H1 (cell line): Measurements from ENCODE around the gene KRTAP4-7. TPM values are rescaled to one million over a fixed set of nuclear protein-coding genes. Genes with fewer than 3 reads are reported as not detected.
"Not testable (repeated sequence)": the region's sequence is repeated elsewhere in the genome, so short reads cannot be mapped to it uniquely, and the experiment has no call there.

Experiments used
- CTCF ChIA-PET: fragments of 300-600 bp; sonication (Branson Sonifier 250); formaldehyde crosslinking; loops from one replicate; lab custom pipeline; 2021; ENCODE audit not compliant: partially characterized antibody; lab: Charles Lee
- POLR2A ChIA-PET: fragments of 300-600 bp; sonication (Branson Sonifier 250); formaldehyde crosslinking; loops from one replicate; lab custom pipeline; 2021; ENCODE audit warnings: inconsistent platforms; ENCODE audit not compliant: partially characterized antibody; lab: Charles Lee
- DNase-seq, 2 experiments: peaks; one replicate each; pipeline versions ENCODE4 v3.0.0 to v3.0.0-alpha.2; 2010 to 2022; ENCODE audit warnings: low spot score in 2 of 2, low read depth in 1 of 2, mixed read lengths in 1 of 2
- FAIRE-seq: peaks from 2 replicates; lab custom pipeline; 2011; peaks lifted over from hg19 to GRCh38; lab: Jason Lieb, UNC
- H2AFZ ChIP-seq: 2 replicates; pipeline ENCODE4 v1.8.1; 2012; ENCODE audit warnings: low read length, inconsistent platforms
- H2AK5ac ChIP-seq: 2 replicates; pipeline ENCODE4 v1.6.1; 2013; ENCODE audit warnings: low read depth, low read length
- H2BK120ac ChIP-seq: replicated peaks from 2 replicates; pipeline ENCODE3; 2013; ENCODE audit warnings: low read depth, low read length, inconsistent platforms
- H2BK12ac ChIP-seq: 2 replicates; pipeline ENCODE4 v1.6.1; 2013; ENCODE audit warnings: low read depth, low read length
- H2BK15ac ChIP-seq: 2 replicates; pipeline ENCODE4 v1.6.1; 2013; ENCODE audit warnings: low read length
- H2BK20ac ChIP-seq: 2 replicates; pipeline ENCODE4 v1.6.1; 2013; ENCODE audit warnings: low read length
- H2BK5ac ChIP-seq: 2 replicates; pipeline ENCODE4 v1.6.1; 2013; ENCODE audit warnings: low read depth, low read length
- H3K14ac ChIP-seq: 2 replicates; pipeline ENCODE4 v1.6.1; 2013; ENCODE audit warnings: inconsistent platforms; ENCODE audit not compliant: insufficient read length
- H3K18ac ChIP-seq: 2 replicates; pipeline ENCODE4 v1.6.1; 2013; ENCODE audit warnings: low read length; ENCODE audit errors: extremely low read depth
- H3K23ac ChIP-seq: 2 replicates; pipeline ENCODE4 v1.6.1; 2013; ENCODE audit warnings: inconsistent platforms; ENCODE audit not compliant: insufficient read length
- H3K23me2 ChIP-seq: 2 replicates; pipeline ENCODE4 v1.6.1; 2013; ENCODE audit warnings: low read depth, low read length
- H3K27ac ChIP-seq: 2 replicates; pipeline ENCODE4 v1.6.1; 2011; ENCODE audit warnings: low read depth, low read length, inconsistent platforms
- H3K27me3 ChIP-seq, 4 experiments: replicated peaks in 1 of 4; 1 replicate in 1 of 4; 2 replicates in 3 of 4; pipeline versions ENCODE4 v1.6.1 to v1.8.1; 2011 to 2013; ENCODE audit warnings: low read length in 3 of 4, mild to moderate bottlenecking in 3 of 4, inconsistent platforms in 2 of 4, mixed read lengths in 2 of 4, moderate library complexity in 1 of 4; ENCODE audit not compliant: control insufficient read depth in 3 of 4, insufficient read depth in 3 of 4; ENCODE audit errors: extremely low read depth in 1 of 4
- H3K36me3 ChIP-seq, 4 experiments: 2 replicates each; pipeline versions ENCODE4 v1.6.1 to v1.8.1; 2011 to 2013; ENCODE audit warnings: mild to moderate bottlenecking in 4 of 4, low read length in 3 of 4, moderate library complexity in 2 of 4, control low read depth in 1 of 4, inconsistent platforms in 1 of 4; ENCODE audit not compliant: insufficient read depth in 4 of 4, control insufficient read depth in 2 of 4
- H3K4ac ChIP-seq: replicated peaks from 2 replicates; pipeline ENCODE3; 2013; ENCODE audit warnings: low read length, low read depth, mixed read lengths, inconsistent platforms; ENCODE audit not compliant: insufficient read length
- H3K4me1 ChIP-seq, 4 experiments: replicated peaks in 1 of 4; 1 replicate in 1 of 4; 2 replicates in 3 of 4; pipeline versions ENCODE4 v1.6.1 to v1.8.1; 2011 to 2013; ENCODE audit warnings: low read length in 3 of 4, inconsistent platforms in 2 of 4, mixed read lengths in 1 of 4; ENCODE audit not compliant: insufficient read depth in 4 of 4, control insufficient read depth in 3 of 4
- H3K4me2 ChIP-seq, 2 experiments: 2 replicates each; pipeline versions ENCODE4 v1.6.1 to v1.8.1; 2011 to 2013; ENCODE audit warnings: low read depth in 2 of 2, low read length in 2 of 2, control low read depth in 1 of 2, inconsistent platforms in 1 of 2, mild to moderate bottlenecking in 1 of 2; ENCODE audit not compliant: insufficient read depth in 1 of 2
- H3K4me3 ChIP-seq, 4 experiments: fragments of 200-600, 300-600 bp in 1 of 4; sonication (generic), shearing (Covaris generic), sonication (Bioruptor Twin) in 1 of 4; 2 replicates each; pipeline versions ENCODE4 v1.5.1 to v1.8.1; 2011 to 2016; ENCODE audit warnings: low read length in 4 of 4, low read depth in 3 of 4, control low read depth in 2 of 4, inconsistent platforms in 2 of 4, mild to moderate bottlenecking in 2 of 4, mixed read lengths in 1 of 4, moderate library complexity in 1 of 4; ENCODE audit not compliant: insufficient read depth in 2 of 4; ENCODE audit errors: extremely low read depth in 1 of 4
- H3K56ac ChIP-seq: replicated peaks from 2 replicates; pipeline ENCODE3; 2013; ENCODE audit warnings: low read depth, mild to moderate bottlenecking, mixed read lengths, low read length, inconsistent platforms; ENCODE audit not compliant: insufficient read length
- H3K79me1 ChIP-seq: 2 replicates; pipeline ENCODE4 v1.6.1; 2013; ENCODE audit warnings: low read depth, low read length, control low read depth
- H3K79me2 ChIP-seq, 2 experiments: 2 replicates each; pipeline versions ENCODE4 v1.6.1 to v1.8.1; 2012 to 2013; ENCODE audit warnings: low read length in 2 of 2, mild to moderate bottlenecking in 2 of 2, inconsistent platforms in 1 of 2; ENCODE audit not compliant: insufficient read depth in 2 of 2, control insufficient read depth in 1 of 2
- H3K9ac ChIP-seq, 4 experiments: replicated peaks in 1 of 4; 1 replicate in 1 of 4; 2 replicates in 3 of 4; pipeline versions ENCODE4 v1.6.1 to v1.8.1; 2011 to 2013; ENCODE audit warnings: low read depth in 3 of 4, low read length in 3 of 4, control low read depth in 2 of 4, mild to moderate bottlenecking in 2 of 4, moderate library complexity in 2 of 4, inconsistent platforms in 1 of 4; ENCODE audit errors: extremely low read depth in 1 of 4
- H3K9me3 ChIP-seq, 2 experiments: 2 replicates each; pipeline versions ENCODE4 v1.6.1 to v1.8.1; 2012 to 2013; ENCODE audit warnings: mild to moderate bottlenecking in 2 of 2, moderate library complexity in 2 of 2, control low read depth in 1 of 2, inconsistent platforms in 1 of 2, low read depth in 1 of 2, low read length in 1 of 2, mixed read lengths in 1 of 2; ENCODE audit not compliant: insufficient read depth in 2 of 2
- H4K20me1 ChIP-seq, 2 experiments: replicated peaks in 1 of 2; 2 replicates each; pipeline versions ENCODE3 to v1.8.1; 2011 to 2013; ENCODE audit warnings: inconsistent platforms in 2 of 2, low read length in 2 of 2, mild to moderate bottlenecking in 1 of 2; ENCODE audit not compliant: insufficient read depth in 2 of 2, control insufficient read depth in 1 of 2
- H4K5ac ChIP-seq: 2 replicates; pipeline ENCODE4 v1.6.1; 2013; ENCODE audit warnings: low read length, low read depth, mixed read lengths, inconsistent platforms; ENCODE audit not compliant: insufficient read length
- H4K8ac ChIP-seq: 2 replicates; pipeline ENCODE4 v1.8.0; 2013; ENCODE audit warnings: mild to moderate bottlenecking, moderate library complexity, low read length, inconsistent platforms; ENCODE audit not compliant: insufficient read depth; ENCODE audit errors: extremely low read depth
- H4K91ac ChIP-seq: replicated peaks from 2 replicates; pipeline ENCODE3; 2013; ENCODE audit warnings: low read length, mixed read lengths, inconsistent platforms; ENCODE audit not compliant: insufficient read length
- HDAC2 ChIP-seq, 2 experiments: fragments of 300-600 bp in 1 of 2; sonication (generic) in 1 of 2; IDR thresholded peaks; 2 replicates each; pipeline ENCODE4 v1.6.1; 2011 to 2012; ENCODE audit warnings: low read depth in 2 of 2, low read length in 2 of 2, mild to moderate bottlenecking in 2 of 2, moderate library complexity in 2 of 2, borderline replicate concordance in 1 of 2, inconsistent platforms in 1 of 2
- WGBS, 2 experiments: shearing (Covaris generic) in 1 of 2; methylation state at CpG; one replicate each; pipeline versions ENCODE4 v1.1.6 to v1.1.7; 2013 to 2015; ENCODE audit warnings: low lambda C conversion rate in 2 of 2, mixed read lengths in 2 of 2, inconsistent platforms in 1 of 2, low coverage in 1 of 2, missing lambda C conversion rate in 1 of 2; ENCODE audit not compliant: insufficient replicate concordance in 2 of 2, insufficient coverage in 1 of 2, insufficient read length in 1 of 2; ENCODE audit errors: extremely low coverage in 1 of 2, missing lambda C conversion rate in 1 of 2; 5-methylcytosine and 5-hydroxymethylcytosine counted together
- polyA plus RNA-seq, 7 experiments: library from polyadenylated mRNA; depleted of rRNA in 3 of 7; stranded (reverse) in 5 of 7; unstranded in 2 of 7; fragments of >200 nt in 5 of 7; fragments of 200-250 nt in 2 of 7; gene quantifications; 1 replicate in 5 of 7; 2 replicates in 1 of 7; 4 replicates in 1 of 7; pipeline versions ENCODE4 v1.2.1 to v1.2.3, GENCODE V29; 2011 to 2013; ENCODE audit warnings: missing spikeins in 2 of 7, mixed read lengths in 2 of 7
- total RNA-seq: library from RNA; stranded (reverse); fragmentation: NEBNext Ultra II Directional; extraction: Animal tissue kit (Norgen Biotek cat#: 25700); gene quantifications from 2 replicates; pipeline ENCODE4 v1.2.1, GENCODE V29; 2021

The KRTAP4-7 gene
- total and polyA plus RNA-seq, 2 of the 8 experiments (the other 6 are each of a cell fraction or from before 2014, with no cell fraction given), result not detected

DNA sequence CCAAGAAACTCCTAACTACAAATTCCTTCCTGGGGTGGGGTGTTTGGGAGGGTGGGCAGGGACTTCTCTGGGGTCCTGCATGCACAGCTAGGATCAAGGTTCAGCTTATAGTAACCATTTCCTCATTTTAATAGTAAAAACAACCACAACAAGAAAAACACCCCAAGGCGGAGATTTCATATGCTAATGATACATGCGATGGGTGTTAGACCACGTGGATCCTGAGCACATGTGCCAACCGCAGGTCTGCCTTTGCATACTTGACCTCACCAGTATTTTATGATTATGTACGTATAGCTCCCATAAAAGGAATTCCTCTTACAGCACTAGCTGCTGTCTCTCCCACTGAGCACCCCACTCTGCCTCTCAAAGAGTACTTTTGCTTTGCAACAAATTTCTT is 32.3 kb downstream of the KRTAP4-7 start (continued):
- TF ChIP-seq HDAC2 (IDR thresholded peaks at IDR 0.05; ENCODE audit: borderline replicate concordance in 1 of 2, low read depth in 2 of 2, low read length in 2 of 2), result no peak

DNA sequence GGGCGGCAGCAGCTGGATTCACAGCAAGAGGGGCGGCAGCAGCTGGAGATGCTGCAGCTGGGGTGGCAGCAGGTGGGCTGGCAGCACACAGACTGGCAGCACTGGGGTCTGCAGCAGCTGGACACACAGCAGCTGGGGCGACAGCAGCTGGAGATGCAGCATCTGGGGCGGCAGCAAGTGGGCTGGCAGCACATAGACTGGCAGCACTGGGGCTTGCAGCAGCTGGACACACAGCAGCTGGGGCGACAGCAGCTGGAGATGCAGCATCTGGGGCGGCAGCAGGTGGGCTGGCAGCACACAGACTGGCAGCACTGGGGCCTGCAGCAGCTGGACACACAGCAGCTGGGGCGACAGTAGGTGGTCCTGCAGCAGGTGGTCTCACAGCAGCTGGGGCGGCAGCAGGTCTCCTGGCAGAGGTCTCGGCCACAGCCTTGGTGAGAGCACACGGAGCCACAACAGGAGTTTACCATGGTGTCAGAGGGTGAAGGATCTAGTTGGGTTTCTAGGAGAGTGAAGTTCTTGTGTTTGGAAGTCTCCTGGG is 34.0 kb downstream of the KRTAP4-7 start, which contains the start of gene KRTAP4-11:
TSS of gene KRTAP4-11 (minus strand) at position 528 of the 541 bp plus-strand sequence. CDS start at position 470, 58 bp downstream.
- H3K9me3 ChIP-seq, CTCF ChIA-PET: not testable (repeated sequence)
- WGBS, 2 experiments, result 80% methylated on average over 10 of the region's 10 CpGs; no CpG with 5 or more reads in 1 of the 2 experiments

More for the DNA sequence above, 34.0 kb downstream of the KRTAP4-7 start, which contains the start of gene KRTAP4-11:
- H3K4me1 ChIP-seq, H3K18ac ChIP-seq, H4K8ac ChIP-seq, H4K5ac ChIP-seq, H3K56ac ChIP-seq, H2BK20ac ChIP-seq, H3K14ac ChIP-seq, DNase-seq, H3K4me2 ChIP-seq, H3K4ac ChIP-seq, POLR2A ChIA-PET, H3K79me2 ChIP-seq, H2BK120ac ChIP-seq, H2AFZ ChIP-seq, H2AK5ac ChIP-seq, H3K4me3 ChIP-seq, H3K23me2 ChIP-seq, H2BK15ac ChIP-seq, H2BK5ac ChIP-seq, H4K91ac ChIP-seq, H2BK12ac ChIP-seq, H4K20me1 ChIP-seq, H3K79me1 ChIP-seq, H3K27me3 ChIP-seq, FAIRE-seq, H3K9ac ChIP-seq, H3K27ac ChIP-seq, H3K23ac ChIP-seq, H3K36me3 ChIP-seq: not testable (repeated sequence)
